ENCODE measurements around the gene ITGB8.

DNA sequence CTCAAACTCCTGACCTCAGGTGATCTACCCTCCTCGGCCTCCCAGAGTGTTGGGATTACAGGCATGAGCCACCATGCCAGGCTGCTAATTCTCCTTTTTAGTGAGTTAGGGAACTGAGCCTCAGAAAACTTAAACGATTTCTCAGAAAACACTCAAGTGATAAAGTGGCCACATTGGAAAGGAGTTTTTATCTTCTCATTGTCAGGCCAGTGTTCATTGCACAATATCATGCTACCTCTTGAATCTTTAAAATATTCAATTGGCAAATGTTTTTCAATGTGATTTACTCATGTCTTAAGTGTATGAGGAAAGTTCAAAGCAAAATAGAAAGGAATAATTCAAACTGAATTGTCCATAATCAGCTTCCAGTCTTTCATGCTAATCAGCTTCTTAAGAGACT lies 80.7 kb downstream of the ITGB8 start:
- TF ChIP-seq, protein P1, sequence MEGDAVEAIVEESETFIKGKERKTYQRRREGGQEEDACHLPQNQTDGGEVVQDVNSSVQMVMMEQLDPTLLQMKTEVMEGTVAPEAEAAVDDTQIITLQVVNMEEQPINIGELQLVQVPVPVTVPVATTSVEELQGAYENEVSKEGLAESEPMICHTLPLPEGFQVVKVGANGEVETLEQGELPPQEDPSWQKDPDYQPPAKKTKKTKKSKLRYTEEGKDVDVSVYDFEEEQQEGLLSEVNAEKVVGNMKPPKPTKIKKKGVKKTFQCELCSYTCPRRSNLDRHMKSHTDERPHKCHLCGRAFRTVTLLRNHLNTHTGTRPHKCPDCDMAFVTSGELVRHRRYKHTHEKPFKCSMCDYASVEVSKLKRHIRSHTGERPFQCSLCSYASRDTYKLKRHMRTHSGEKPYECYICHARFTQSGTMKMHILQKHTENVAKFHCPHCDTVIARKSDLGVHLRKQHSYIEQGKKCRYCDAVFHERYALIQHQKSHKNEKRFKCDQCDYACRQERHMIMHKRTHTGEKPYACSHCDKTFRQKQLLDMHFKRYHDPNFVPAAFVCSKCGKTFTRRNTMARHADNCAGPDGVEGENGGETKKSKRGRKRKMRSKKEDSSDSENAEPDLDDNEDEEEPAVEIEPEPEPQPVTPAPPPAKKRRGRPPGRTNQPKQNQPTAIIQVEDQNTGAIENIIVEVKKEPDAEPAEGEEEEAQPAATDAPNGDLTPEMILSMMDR (IDR thresholded peaks at IDR 0.05): no peak
- no peak for TF ChIP-seq SMAD3 (CRISPR knock-in tag; IDR thresholded peaks at IDR 0.05; ENCODE audit: borderline replicate concordance)
- TF ChIP-seq SMAD4 (CRISPR knock-in tag; IDR thresholded peaks at IDR 0.05): no peak
